ENCODE results near the gene SPATA31D4. TPM values are rescaled to one million over a fixed set of nuclear protein-coding genes. Genes with fewer than 3 reads are reported as not detected.
"Not testable (repeated sequence)": the region's sequence is repeated elsewhere in the genome, so short reads cannot be mapped to it uniquely, and the experiment has no call there.

Gene SPATA31D4
- total RNA-seq: not detected
- polyA plus RNA-seq: under 1 TPM in 1 of 3 donors, not detected in 2; 0.23 TPM

DNA sequence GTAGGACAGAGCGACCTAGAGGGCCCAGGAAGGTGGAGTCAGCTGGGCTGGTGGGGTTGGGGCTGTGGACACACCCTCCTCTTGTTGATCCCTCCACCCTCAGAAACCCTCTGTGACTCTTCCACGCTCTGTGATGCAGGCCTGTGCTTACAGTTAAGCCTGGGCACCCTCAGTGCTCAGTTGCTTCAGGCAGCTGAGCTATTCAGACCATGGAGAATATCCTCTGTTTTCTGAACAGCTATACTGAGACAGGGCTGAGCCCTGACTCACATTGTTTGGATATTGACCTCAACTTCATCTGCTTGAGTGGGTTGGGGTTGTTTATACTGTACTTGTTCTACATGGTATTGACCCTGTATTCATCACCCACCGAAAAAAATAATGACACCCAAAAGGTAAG, at the start of gene SPATA31D4:
TSS of gene SPATA31D4 (plus strand) at position 124 of the 400 bp plus-strand sequence. CDS start at position 210, 86 bp downstream.
- H3K27me3 ChIP-seq, DNase-seq: not testable (repeated sequence)
- no CpG with 5 or more reads among the region's 3 CpGs for WGBS, 2 donors

DNA sequence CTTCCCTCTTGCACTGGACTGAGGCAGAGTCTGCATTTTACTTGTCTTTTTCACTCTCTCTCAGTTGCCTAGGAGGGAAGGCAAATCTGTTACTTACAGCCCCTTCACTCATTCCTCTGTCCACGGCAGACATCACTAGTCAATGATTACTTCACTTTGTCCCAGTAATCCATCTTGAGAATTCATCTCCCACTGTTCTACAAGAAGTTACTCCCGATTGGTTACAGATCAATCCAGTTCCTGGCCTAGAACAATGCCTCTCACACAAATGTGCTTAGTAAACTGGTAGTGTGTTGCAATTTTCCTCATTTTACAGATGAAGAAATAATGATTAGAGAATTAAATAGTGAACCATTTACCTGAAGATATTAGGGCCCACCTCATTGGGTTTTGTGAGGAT, 49.7 kb upstream of the SPATA31D4 start:
- Histone ChIP-seq H3K4me3 (no peak overlapping the region), H3K9me3 (no peaks in the 10 kb centered on the region), H3K27ac (no peak overlapping the region), H3K4me1 (peaks cover 0 to 8% (median 4%) of the 10 kb centered on the region in 4 donors), H3K27me3 (no peaks in the 10 kb centered on the region), H3K36me3 (no peaks in the 10 kb centered on the region)
- intact Hi-C loops (cut with DNase I): no loop called here
- 83 to 88% methylated on average over 2 of the region's 2 CpGs for WGBS, 2 donors
- no peak for DNase-seq
- TF ChIP-seq POLR2AphosphoS5 (IDR thresholded peaks at IDR 0.05): no peak
- TF ChIP-seq, protein P1, sequence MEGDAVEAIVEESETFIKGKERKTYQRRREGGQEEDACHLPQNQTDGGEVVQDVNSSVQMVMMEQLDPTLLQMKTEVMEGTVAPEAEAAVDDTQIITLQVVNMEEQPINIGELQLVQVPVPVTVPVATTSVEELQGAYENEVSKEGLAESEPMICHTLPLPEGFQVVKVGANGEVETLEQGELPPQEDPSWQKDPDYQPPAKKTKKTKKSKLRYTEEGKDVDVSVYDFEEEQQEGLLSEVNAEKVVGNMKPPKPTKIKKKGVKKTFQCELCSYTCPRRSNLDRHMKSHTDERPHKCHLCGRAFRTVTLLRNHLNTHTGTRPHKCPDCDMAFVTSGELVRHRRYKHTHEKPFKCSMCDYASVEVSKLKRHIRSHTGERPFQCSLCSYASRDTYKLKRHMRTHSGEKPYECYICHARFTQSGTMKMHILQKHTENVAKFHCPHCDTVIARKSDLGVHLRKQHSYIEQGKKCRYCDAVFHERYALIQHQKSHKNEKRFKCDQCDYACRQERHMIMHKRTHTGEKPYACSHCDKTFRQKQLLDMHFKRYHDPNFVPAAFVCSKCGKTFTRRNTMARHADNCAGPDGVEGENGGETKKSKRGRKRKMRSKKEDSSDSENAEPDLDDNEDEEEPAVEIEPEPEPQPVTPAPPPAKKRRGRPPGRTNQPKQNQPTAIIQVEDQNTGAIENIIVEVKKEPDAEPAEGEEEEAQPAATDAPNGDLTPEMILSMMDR (IDR thresholded peaks at IDR 0.05): no peak
- TF ChIP-seq POLR2A (IDR thresholded peaks at IDR 0.05): no peak
- TF ChIP-seq EP300 (IDR thresholded peaks at IDR 0.05): no peak

More for the DNA sequence above, at the start of gene SPATA31D4:
- H3K36me3 ChIP-seq; H3K4me3 ChIP-seq; H3K4me1 ChIP-seq; H3K9me3 ChIP-seq; H3K27ac ChIP-seq; intact Hi-C loops (cut with DNase I): not testable (repeated sequence)

DNA sequence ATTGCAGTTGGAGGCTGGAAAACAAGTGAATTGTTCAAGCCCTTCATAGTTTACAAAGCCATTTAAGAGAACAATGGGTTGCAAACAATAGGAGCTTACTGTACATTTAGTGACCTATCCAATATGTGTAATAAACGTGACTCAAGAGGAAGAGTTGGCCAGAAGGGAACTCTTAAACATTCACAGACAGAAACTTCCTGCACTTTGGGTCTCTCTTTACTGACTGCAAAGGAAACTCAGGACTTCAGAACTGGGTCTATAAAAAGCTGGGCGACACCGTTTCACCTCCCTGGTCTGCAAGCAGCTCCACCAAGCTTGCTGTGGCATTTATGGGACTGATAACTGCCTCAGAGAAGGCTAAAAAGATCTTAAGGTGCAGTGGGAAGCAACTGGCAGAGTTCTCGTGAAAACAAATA, 48.7 kb upstream of the SPATA31D4 start:
- Histone ChIP-seq H3K9me3 (no peaks in the 10 kb centered on the region), H3K36me3 (no peaks in the 10 kb centered on the region), H3K4me3 (no peak overlapping the region), H3K27ac (no peak overlapping the region), H3K27me3 (no peaks in the 10 kb centered on the region), H3K4me1 (peaks cover 0 to 8% (median 4%) of the 10 kb centered on the region in 4 donors)
- TF ChIP-seq, protein P1 (IDR thresholded peaks at IDR 0.05): no peak
- no peak for TF ChIP-seq POLR2AphosphoS5 (IDR thresholded peaks at IDR 0.05)
- no peak for TF ChIP-seq EP300 (IDR thresholded peaks at IDR 0.05)
- no peak for TF ChIP-seq POLR2A (IDR thresholded peaks at IDR 0.05)
- DNase-seq: no peak
- WGBS, 2 donors: 5 to 24% methylated on average over 4 of the region's 4 CpGs
- intact Hi-C loops (cut with DNase I): no loop called here

DNA sequence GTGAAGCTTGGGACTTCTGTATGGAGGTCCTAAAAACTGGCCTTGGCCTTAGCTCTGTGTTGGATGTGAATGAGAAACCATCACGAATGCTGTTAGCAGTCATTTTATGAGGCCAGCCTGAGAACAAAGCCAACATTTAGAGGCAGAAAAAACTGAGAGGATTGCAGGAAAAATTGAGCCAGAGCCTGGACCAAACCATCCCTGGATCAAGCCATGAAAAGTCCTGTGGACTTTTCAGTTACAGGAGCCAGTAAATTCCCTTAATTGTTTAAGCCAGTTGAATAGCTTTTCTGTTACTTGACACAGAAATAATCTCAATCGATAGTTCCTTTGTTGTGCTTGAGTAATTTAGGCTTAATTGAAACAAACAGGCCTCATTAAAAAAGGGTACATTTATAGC, 42.6 kb upstream of the SPATA31D4 start:
- Histone ChIP-seq H3K9me3 (no peaks in the 10 kb centered on the region), H3K27me3 (no peaks in the 10 kb centered on the region), H3K4me1 (no peaks in the 10 kb centered on the region), H3K36me3 (no peaks in the 10 kb centered on the region), H3K4me3 (no peak overlapping the region), H3K27ac (no peak overlapping the region)
- DNase-seq: no peak
- 55 to 68% methylated on average over 2 of the region's 2 CpGs for WGBS, 2 donors
- intact Hi-C loops (cut with DNase I): no loop called here
- TF ChIP-seq EP300 (IDR thresholded peaks at IDR 0.05): no peak

DNA sequence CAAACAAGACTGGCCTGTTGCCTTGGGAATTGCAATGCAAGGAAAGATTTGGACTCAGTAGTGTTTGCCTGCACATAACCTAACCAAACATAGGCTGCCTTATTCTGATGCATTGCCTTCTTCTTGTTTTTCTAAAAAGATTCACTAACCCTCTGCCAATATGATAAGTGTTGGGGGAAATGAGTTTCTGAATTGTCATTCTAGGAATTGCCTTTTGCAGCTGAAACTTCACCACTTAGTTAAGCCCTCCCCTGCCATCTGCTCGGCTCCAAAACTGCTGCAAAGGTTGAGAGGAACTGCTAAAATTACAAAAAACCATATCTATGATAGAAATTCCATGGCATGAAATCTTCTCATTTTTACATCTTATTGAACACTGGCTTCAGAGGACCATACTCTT, 41.6 kb upstream of the SPATA31D4 start:
- intact Hi-C loops (cut with DNase I): no loop called here
- H3K4me3 ChIP-seq: no peak overlapping the region
- no peaks in the 10 kb centered on the region for H3K4me1 ChIP-seq
- WGBS, 2 donors: 60 to 89% methylated on average over 1 of the region's 1 CpG
- no peaks in the 10 kb centered on the region for H3K36me3 ChIP-seq
- no peaks in the 10 kb centered on the region for H3K9me3 ChIP-seq
- no peak overlapping the region for H3K27ac ChIP-seq
- TF ChIP-seq POLR2AphosphoS5 (IDR thresholded peaks at IDR 0.05): no peak
- no peak for TF ChIP-seq EP300 (IDR thresholded peaks at IDR 0.05)
- TF ChIP-seq, protein P1 (IDR thresholded peaks at IDR 0.05): no peak
- TF ChIP-seq POLR2A (IDR thresholded peaks at IDR 0.05): no peak
- DNase-seq: no peak
- no peaks in the 10 kb centered on the region for H3K27me3 ChIP-seq

DNA sequence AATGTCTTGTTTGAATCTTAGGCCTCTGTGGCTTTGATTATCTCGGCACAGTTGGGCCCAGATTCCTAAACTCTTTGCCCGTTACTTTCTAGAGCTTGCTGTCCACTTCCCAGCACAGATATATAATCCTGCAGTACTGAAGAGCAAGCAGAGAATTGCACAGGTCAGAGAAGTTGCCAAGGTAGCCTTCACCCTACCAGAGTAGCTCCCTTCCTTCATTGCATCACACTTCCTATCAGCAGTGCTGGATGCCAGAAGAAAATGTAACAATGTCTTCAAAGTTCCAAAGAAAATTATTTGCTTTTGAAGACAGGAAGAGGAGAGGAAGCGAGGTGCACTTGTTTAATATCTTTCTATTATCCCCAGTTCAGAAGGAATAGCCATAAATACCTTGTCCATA, 38.1 kb upstream of the SPATA31D4 start:
- H3K9me3 ChIP-seq: no peaks in the 10 kb centered on the region
- H3K4me1 ChIP-seq: no peaks in the 10 kb centered on the region
- H3K36me3 ChIP-seq: no peaks in the 10 kb centered on the region
- WGBS, 2 donors: 91% methylated on average over 3 of the region's 3 CpGs
- no peak for DNase-seq
- intact Hi-C loops (cut with DNase I): no loop called here
- no peak overlapping the region for H3K4me3 ChIP-seq
- no peak overlapping the region for H3K27ac ChIP-seq
- TF ChIP-seq EP300 (IDR thresholded peaks at IDR 0.05) (no peak), POLR2A (IDR thresholded peaks at IDR 0.05) (no peak), POLR2AphosphoS5 (IDR thresholded peaks at IDR 0.05) (no peak)
- TF ChIP-seq, protein P1 (IDR thresholded peaks at IDR 0.05): no peak
- H3K27me3 ChIP-seq: no peaks in the 10 kb centered on the region

Data from sigmoid colon (tissue), 7 donors.